GM23338 (cell line): ENCODE results near the gene MPZ. TPM values are rescaled to one million over a fixed set of nuclear protein-coding genes. Genes with fewer than 3 reads are reported as not detected.

Experiments used
- ATAC-seq: fragments of 200-7000 bp; cut with Tn5 transposase; 3 replicates; pipeline ENCODE4 v1.9.1; 2020
- DNase-seq: peaks from one replicate; pipeline ENCODE4 v3.0.0-alpha.2; 2015; ENCODE audit warnings: low spot score
- H2AFZ ChIP-seq: fragments of 200-600 bp; sonication (generic); 2 replicates; pipeline ENCODE4 v1.8.0; 2016; ENCODE audit warnings: antibody characterized with exemption, mild to moderate bottlenecking, moderate library complexity
- H3F3A ChIP-seq: fragments of 200-600 bp; sonication (generic); replicated peaks from 2 replicates; pipeline ENCODE4 v1.8.0; 2017; ENCODE audit warnings: antibody characterized with exemption, mixed run types, low read depth
- H3K27ac ChIP-seq: fragments of 200-600 bp; sonication (generic); 2 replicates; pipeline ENCODE4 v1.6.1; 2016; ENCODE audit warnings: low read depth
- H3K27me3 ChIP-seq: fragments of 200-600 bp; sonication (generic); 2 replicates; pipeline ENCODE4 v1.8.0; 2016; ENCODE audit warnings: mild to moderate bottlenecking, mixed run types, moderate library complexity; ENCODE audit not compliant: insufficient read depth
- H3K36me3 ChIP-seq: fragments of 200-600 bp; sonication (generic); 2 replicates; pipeline ENCODE4 v1.8.0; 2016; ENCODE audit warnings: mild to moderate bottlenecking; ENCODE audit not compliant: insufficient read depth
- H3K4me1 ChIP-seq: fragments of 200-600 bp; sonication (generic); 2 replicates; pipeline ENCODE4 v1.8.0; 2016; ENCODE audit warnings: mild to moderate bottlenecking, moderate library complexity; ENCODE audit not compliant: insufficient read depth
- H3K4me2 ChIP-seq: fragments of 200-600 bp; sonication (generic); 2 replicates; pipeline ENCODE4 v1.7.1; 2017; ENCODE audit warnings: mixed run types
- H3K4me3 ChIP-seq: fragments of 200-600 bp; sonication (generic); 2 replicates; pipeline ENCODE4 v1.6.1; 2016; ENCODE audit warnings: mixed run types
- H3K79me2 ChIP-seq: fragments of 200-600 bp; sonication (generic); replicated peaks from 2 replicates; pipeline ENCODE4 v1.8.0; 2017; ENCODE audit warnings: mild to moderate bottlenecking; ENCODE audit not compliant: insufficient read depth
- H3K9me2 ChIP-seq: fragments of 200-600 bp; sonication (generic); 2 replicates; pipeline ENCODE4 v1.8.0; 2017; ENCODE audit not compliant: insufficient read depth
- H4K20me1 ChIP-seq: fragments of 200-600 bp; sonication (generic); replicated peaks from 2 replicates; pipeline ENCODE4 v1.8.0; 2017; ENCODE audit warnings: mild to moderate bottlenecking; ENCODE audit not compliant: insufficient read depth
- H3K27ac Mint-ChIP-seq: 2 replicates; pipeline ENCODE4 v1.8.0; 2020; ENCODE audit warnings: inconsistent platforms, mild to moderate bottlenecking, moderate library complexity, mixed read lengths
- H3K27me3 Mint-ChIP-seq: 3 replicates; pipeline ENCODE4 v1.8.0; 2022; ENCODE audit warnings: low read depth, mild to moderate bottlenecking, moderate library complexity, mixed read lengths, inconsistent platforms; ENCODE audit not compliant: insufficient read depth, poor library complexity
- H3K36me3 Mint-ChIP-seq: 3 replicates; pipeline ENCODE4 v1.8.0; 2021; ENCODE audit warnings: low read depth, mild to moderate bottlenecking, inconsistent platforms, moderate library complexity, mixed read lengths
- H3K4me1 Mint-ChIP-seq: 3 replicates; pipeline ENCODE4 v1.8.0; 2020; ENCODE audit warnings: mild to moderate bottlenecking, inconsistent platforms, mixed read lengths
- H3K4me3 Mint-ChIP-seq: 3 replicates; pipeline ENCODE4 v1.8.0; 2021; ENCODE audit warnings: moderate library complexity, mild to moderate bottlenecking, inconsistent platforms, mixed read lengths
- H3K9me3 Mint-ChIP-seq: 3 replicates; pipeline ENCODE4 v1.8.0; 2020; ENCODE audit warnings: moderate library complexity, mild to moderate bottlenecking, inconsistent platforms, mixed read lengths
- CREB1 ChIP-seq: fragments of 250-450 bp; sonication (Bioruptor Pico); IDR thresholded peaks from 2 replicates; pipeline ENCODE4 v1.5.0; 2020; ENCODE audit warnings: low read depth, mild to moderate bottlenecking, moderate library complexity
- EZH2phosphoT487 ChIP-seq: fragments of 200-600 bp; sonication (generic); IDR thresholded peaks from one replicate; pipeline ENCODE4 v1.8.1; 2018; ENCODE audit warnings: antibody characterized with exemption; ENCODE audit not compliant: unreplicated experiment
- NANOG ChIP-seq: IDR thresholded peaks from 2 replicates; pipeline ENCODE4 v1.6.1; 2016; ENCODE audit warnings: antibody characterized with exemption, borderline replicate concordance
- STAT1 ChIP-seq: IDR thresholded peaks from one replicate; pipeline ENCODE4 v1.6.1; 2016; ENCODE audit warnings: antibody characterized with exemption; ENCODE audit not compliant: unreplicated experiment
- ZNF114 ChIP-seq: fragments of 250-450 bp; sonication (Bioruptor Pico); IDR thresholded peaks from 2 replicates; pipeline ENCODE4 v1.5.0; 2020; ENCODE audit warnings: mild to moderate bottlenecking, moderate library complexity
- ZNF331 ChIP-seq: fragments of 250-450 bp; sonication (Bioruptor Pico); IDR thresholded peaks from 2 replicates; pipeline ENCODE4 v1.5.0; 2020; ENCODE audit warnings: low read depth, mild to moderate bottlenecking, moderate library complexity
- polyA plus RNA-seq: library from polyadenylated mRNA; unstranded; fragments of >200 nt; fragmentation: Nextera tagmentation; extraction: Ambion mirVana; gene quantifications from 2 replicates; pipeline ENCODE4 v1.2.1, GENCODE V29; 2016
- total RNA-seq: library from RNA; depleted of rRNA; stranded (reverse); fragments of >200 nt; shearing (Covaris generic); gene quantifications from 2 replicates; pipeline ENCODE4 v1.2.3, GENCODE V29; 2014
- TF ChIP-seq, protein P1 (sequence below): fragments of 250-450 bp; sonication (Bioruptor Pico); IDR thresholded peaks from 2 replicates; pipeline ENCODE4 v1.5.0; 2020; ENCODE audit warnings: mild to moderate bottlenecking, moderate library complexity
- TF ChIP-seq, protein P2 (sequence below): IDR thresholded peaks from 2 replicates; pipeline ENCODE4 v1.6.1; 2016; ENCODE audit warnings: antibody characterized with exemption
- TF ChIP-seq, protein P3 (sequence below): IDR thresholded peaks from one replicate; pipeline ENCODE4 v1.6.1; 2018; ENCODE audit warnings: antibody characterized with exemption; ENCODE audit not compliant: unreplicated experiment

Gene MPZ
- total and polyA plus RNA-seq, 2 experiments from 2014 or later: 1.9 to 4.0 TPM

DNA sequence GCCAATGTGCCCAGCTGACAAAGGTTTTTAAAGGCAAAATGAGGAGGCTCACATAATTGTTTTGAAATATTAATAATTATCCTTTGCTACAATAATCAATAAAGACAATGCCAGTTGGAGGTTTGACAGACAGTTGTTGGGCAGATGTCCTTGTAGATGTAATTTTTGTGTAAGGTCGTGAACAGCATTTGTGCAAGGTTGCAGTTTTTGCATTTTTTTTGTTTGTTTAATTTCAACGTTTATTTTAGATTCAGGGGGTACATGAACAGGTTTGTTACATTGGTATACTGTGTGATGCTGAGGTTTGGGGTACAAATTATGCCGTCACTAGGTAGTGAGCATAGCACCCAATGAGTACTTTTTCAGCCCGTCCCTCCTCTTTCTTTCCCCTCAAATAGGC is 9.3 kb downstream of the MPZ start:
- no peaks in the 10 kb centered on the region for H3K9me2 ChIP-seq
- H3K4me2 ChIP-seq: 0 out of 2 replicates have a peak overlapping the region, but pooled peaks have one; percentile 15
- H3K27me3 ChIP-seq: no peaks in the 10 kb centered on the region
- no peaks in the 10 kb centered on the region for H3K36me3 Mint-ChIP-seq
- 0 out of 2 replicates have a peak overlapping the region, but pooled peaks have one; percentile 46 for H3K27ac ChIP-seq
- TF ChIP-seq ZNF331 (CRISPR knock-in tag) (no peak), CREB1 (CRISPR knock-in tag) (no peak), EZH2phosphoT487 (no peak)
- TF ChIP-seq, protein P1, sequence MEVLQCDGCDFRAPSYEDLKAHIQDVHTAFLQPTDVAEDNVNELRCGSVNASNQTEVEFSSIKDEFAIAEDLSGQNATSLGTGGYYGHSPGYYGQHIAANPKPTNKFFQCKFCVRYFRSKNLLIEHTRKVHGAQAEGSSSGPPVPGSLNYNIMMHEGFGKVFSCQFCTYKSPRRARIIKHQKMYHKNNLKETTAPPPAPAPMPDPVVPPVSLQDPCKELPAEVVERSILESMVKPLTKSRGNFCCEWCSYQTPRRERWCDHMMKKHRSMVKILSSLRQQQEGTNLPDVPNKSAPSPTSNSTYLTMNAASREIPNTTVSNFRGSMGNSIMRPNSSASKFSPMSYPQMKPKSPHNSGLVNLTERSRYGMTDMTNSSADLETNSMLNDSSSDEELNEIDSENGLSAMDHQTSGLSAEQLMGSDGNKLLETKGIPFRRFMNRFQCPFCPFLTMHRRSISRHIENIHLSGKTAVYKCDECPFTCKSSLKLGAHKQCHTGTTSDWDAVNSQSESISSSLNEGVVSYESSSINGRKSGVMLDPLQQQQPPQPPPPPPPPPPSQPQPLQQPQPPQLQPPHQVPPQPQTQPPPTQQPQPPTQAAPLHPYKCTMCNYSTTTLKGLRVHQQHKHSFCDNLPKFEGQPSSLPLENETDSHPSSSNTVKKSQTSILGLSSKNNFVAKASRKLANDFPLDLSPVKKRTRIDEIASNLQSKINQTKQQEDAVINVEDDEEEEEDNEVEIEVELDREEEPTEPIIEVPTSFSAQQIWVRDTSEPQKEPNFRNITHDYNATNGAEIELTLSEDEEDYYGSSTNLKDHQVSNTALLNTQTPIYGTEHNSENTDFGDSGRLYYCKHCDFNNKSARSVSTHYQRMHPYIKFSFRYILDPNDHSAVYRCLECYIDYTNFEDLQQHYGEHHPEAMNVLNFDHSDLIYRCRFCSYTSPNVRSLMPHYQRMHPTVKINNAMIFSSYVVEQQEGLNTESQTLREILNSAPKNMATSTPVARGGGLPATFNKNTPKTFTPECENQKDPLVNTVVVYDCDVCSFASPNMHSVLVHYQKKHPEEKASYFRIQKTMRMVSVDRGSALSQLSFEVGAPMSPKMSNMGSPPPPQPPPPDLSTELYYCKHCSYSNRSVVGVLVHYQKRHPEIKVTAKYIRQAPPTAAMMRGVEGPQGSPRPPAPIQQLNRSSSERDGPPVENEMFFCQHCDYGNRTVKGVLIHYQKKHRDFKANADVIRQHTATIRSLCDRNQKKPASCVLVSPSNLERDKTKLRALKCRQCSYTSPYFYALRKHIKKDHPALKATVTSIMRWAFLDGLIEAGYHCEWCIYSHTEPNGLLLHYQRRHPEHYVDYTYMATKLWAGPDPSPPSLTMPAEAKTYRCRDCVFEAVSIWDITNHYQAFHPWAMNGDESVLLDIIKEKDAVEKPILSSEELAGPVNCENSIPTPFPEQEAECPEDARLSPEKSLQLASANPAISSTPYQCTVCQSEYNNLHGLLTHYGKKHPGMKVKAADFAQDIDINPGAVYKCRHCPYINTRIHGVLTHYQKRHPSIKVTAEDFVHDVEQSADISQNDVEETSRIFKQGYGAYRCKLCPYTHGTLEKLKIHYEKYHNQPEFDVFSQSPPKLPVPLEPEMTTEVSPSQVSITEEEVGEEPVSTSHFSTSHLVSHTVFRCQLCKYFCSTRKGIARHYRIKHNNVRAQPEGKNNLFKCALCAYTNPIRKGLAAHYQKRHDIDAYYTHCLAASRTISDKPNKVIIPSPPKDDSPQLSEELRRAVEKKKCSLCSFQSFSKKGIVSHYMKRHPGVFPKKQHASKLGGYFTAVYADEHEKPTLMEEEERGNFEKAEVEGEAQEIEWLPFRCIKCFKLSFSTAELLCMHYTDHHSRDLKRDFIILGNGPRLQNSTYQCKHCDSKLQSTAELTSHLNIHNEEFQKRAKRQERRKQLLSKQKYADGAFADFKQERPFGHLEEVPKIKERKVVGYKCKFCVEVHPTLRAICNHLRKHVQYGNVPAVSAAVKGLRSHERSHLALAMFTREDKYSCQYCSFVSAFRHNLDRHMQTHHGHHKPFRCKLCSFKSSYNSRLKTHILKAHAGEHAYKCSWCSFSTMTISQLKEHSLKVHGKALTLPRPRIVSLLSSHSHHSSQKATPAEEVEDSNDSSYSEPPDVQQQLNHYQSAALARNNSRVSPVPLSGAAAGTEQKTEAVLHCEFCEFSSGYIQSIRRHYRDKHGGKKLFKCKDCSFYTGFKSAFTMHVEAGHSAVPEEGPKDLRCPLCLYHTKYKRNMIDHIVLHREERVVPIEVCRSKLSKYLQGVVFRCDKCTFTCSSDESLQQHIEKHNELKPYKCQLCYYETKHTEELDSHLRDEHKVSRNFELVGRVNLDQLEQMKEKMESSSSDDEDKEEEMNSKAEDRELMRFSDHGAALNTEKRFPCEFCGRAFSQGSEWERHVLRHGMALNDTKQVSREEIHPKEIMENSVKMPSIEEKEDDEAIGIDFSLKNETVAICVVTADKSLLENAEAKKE (CRISPR knock-in tag): no peak
- no peak overlapping the region for H3K4me3 ChIP-seq
- peaks cover 16% of the 10 kb centered on the region for H3K79me2 ChIP-seq
- H3K36me3 ChIP-seq: no peaks in the 10 kb centered on the region
- DNase-seq (no peak), ATAC-seq (no peak)
- no peaks in the 10 kb centered on the region for H3K9me3 Mint-ChIP-seq
- H3K4me1 ChIP-seq: peaks cover 43% of the 10 kb centered on the region
- H3K4me1 Mint-ChIP-seq: peaks cover 30% of the 10 kb centered on the region
- no peaks in the 10 kb centered on the region for H3K27me3 Mint-ChIP-seq
- H4K20me1 ChIP-seq: no peaks in the 10 kb centered on the region
- H3K4me3 Mint-ChIP-seq: no peak overlapping the region
- no peak overlapping the region for H3K27ac Mint-ChIP-seq
- no peaks in the 10 kb centered on the region; the same call in 1 of the 2 replicates for H3F3A ChIP-seq
- no peak overlapping the region for H2AFZ ChIP-seq

DNA sequence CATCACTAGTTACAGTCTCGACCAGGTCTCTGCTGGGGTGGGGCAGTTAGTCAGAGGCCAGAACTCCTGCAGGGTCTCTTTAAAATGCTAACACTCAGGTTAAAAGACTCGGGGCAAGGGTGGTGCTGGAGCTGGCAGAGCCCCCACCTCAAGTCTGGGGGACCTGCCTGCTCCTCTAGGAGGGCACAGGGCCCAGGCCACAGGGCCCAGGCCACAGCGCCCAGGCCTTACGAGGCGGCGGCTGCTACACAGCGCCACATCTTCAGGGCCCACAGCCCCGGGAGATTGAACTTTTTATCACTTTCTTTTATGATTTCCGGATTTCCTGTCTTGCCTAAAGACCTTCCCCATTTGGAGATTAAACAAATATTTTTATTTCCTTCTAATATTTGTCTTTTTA is 10.4 kb downstream of the MPZ start:
- DNase-seq: no peak
- H3K27me3 ChIP-seq: no peaks in the 10 kb centered on the region
- Mint-ChIP-seq H3K27ac (no peak overlapping the region), H3K9me3 (no peaks in the 10 kb centered on the region), H3K36me3 (no peaks in the 10 kb centered on the region), H3K27me3 (peaks cover under 1% of the 10 kb centered on the region), H3K4me1 (peaks cover 20% of the 10 kb centered on the region), H3K4me3 (no peak overlapping the region)
- 0 out of 2 replicates have a peak overlapping the region, but pooled peaks have one; percentile 41 for H3K4me2 ChIP-seq
- no peaks in the 10 kb centered on the region; the same call in 1 of the 2 replicates for H3F3A ChIP-seq
- peaks cover 37% of the 10 kb centered on the region for H3K4me1 ChIP-seq
- H2AFZ ChIP-seq: no peak overlapping the region
- H3K27ac ChIP-seq: no peak overlapping the region
- ATAC-seq: peak; percentile 89
- H3K9me2 ChIP-seq: no peaks in the 10 kb centered on the region
- no peaks in the 10 kb centered on the region for H4K20me1 ChIP-seq
- H3K36me3 ChIP-seq: no peaks in the 10 kb centered on the region
- H3K4me3 ChIP-seq: no peak overlapping the region
- H3K79me2 ChIP-seq: peaks cover 14% of the 10 kb centered on the region
- TF ChIP-seq ZNF114 (CRISPR knock-in tag): no peak
- TF ChIP-seq, protein P2, sequence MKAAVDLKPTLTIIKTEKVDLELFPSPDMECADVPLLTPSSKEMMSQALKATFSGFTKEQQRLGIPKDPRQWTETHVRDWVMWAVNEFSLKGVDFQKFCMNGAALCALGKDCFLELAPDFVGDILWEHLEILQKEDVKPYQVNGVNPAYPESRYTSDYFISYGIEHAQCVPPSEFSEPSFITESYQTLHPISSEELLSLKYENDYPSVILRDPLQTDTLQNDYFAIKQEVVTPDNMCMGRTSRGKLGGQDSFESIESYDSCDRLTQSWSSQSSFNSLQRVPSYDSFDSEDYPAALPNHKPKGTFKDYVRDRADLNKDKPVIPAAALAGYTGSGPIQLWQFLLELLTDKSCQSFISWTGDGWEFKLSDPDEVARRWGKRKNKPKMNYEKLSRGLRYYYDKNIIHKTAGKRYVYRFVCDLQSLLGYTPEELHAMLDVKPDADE: no peak
- TF ChIP-seq, protein P3, sequence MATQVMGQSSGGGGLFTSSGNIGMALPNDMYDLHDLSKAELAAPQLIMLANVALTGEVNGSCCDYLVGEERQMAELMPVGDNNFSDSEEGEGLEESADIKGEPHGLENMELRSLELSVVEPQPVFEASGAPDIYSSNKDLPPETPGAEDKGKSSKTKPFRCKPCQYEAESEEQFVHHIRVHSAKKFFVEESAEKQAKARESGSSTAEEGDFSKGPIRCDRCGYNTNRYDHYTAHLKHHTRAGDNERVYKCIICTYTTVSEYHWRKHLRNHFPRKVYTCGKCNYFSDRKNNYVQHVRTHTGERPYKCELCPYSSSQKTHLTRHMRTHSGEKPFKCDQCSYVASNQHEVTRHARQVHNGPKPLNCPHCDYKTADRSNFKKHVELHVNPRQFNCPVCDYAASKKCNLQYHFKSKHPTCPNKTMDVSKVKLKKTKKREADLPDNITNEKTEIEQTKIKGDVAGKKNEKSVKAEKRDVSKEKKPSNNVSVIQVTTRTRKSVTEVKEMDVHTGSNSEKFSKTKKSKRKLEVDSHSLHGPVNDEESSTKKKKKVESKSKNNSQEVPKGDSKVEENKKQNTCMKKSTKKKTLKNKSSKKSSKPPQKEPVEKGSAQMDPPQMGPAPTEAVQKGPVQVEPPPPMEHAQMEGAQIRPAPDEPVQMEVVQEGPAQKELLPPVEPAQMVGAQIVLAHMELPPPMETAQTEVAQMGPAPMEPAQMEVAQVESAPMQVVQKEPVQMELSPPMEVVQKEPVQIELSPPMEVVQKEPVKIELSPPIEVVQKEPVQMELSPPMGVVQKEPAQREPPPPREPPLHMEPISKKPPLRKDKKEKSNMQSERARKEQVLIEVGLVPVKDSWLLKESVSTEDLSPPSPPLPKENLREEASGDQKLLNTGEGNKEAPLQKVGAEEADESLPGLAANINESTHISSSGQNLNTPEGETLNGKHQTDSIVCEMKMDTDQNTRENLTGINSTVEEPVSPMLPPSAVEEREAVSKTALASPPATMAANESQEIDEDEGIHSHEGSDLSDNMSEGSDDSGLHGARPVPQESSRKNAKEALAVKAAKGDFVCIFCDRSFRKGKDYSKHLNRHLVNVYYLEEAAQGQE: no peak
- TF ChIP-seq CREB1 (CRISPR knock-in tag): no peak
- no peak for TF ChIP-seq STAT1
- no peak for TF ChIP-seq ZNF331 (CRISPR knock-in tag)
- TF ChIP-seq NANOG: no peak
- TF ChIP-seq EZH2phosphoT487: no peak
